Hematopoietic multipotent progenitor cell treated with erythropoietin and hydrocortisone succinate and interleukin-3 and kit ligand, for 15 days (in vitro differentiated cells): Measurements from ENCODE around the gene BMPR1A.
"Not testable (repeated sequence)": the region's sequence is repeated elsewhere in the genome, so short reads cannot be mapped to it uniquely, and the experiment has no call there.

Experiments
- DNase-seq: peaks from one replicate; pipeline ENCODE4 v3.0.0-alpha.2; 2015; ENCODE audit warnings: low spot score

The BMPR1A gene

DNA sequence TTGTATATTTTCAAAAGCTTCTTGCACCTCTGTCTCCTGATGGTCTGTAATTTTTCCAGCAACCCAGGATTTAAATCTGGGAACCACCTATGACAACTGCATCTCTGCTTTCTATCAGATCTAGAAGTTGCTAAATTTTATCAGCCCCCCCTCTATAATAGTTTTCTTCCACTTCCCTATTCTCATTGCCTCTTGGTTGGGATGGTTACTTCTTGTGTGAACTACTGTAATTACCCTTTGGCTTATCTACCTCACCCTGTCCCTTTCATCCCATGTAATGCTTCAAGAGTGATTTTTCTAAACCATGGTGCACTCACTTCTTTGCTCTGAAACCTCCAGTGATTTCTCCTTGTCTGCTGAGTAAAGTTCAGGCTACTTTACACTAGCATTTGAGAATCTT lies 92.3 kb downstream of the BMPR1A start:
- DNase-seq, result no peak

DNA sequence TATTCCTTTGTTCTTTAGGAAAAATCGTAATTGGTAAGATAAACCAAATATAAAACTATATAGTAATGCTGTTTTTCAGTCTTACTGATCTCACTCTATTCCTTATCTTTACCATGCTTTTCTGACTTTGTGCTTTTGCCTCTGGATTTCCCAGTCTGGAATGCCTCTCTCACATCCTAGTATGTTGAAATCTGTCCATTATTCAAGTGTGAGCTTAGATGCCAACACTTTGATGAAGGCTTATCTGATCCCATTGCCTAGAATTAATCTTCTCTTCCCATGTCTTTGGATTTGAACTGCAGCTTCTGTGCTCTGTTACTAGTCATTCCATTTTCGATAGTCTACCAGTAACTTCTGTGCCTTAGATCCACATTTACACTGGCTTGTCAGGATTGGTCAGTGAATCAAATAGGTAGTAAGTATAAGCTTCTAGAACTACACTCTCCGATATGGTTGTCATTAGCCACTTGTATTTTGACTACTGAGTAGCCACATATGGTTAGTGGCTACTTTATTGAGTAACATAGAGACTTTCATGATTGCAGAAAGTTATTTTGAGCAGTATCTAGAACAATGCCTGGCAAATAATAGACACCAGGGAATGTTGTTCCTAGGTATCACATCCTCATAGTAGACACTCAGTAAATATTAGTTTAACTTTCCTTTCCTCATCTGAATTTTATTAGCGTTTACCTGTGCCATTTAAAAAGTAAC lies 92.9 kb downstream of the BMPR1A start:
- DNase-seq, result no peak

DNA sequence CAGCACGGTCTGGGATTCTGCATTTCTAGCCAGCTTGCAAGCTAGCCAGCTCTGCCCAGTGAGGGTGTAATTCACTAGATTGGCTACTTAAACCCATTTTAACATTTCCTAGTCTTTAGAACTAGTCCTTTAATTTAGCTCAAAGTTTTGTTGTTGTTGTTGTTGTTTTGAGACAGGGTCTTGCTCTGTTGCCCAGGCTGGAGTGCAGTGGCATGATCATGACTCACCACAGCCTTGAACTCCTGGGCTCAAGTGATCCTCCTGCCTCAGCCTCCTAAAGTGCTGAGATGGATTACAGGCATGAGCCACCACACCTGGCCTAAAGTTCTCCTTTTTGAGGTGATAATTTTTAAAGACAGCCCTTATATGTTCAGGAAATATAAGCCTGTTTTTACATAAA lies 94.1 kb downstream of the BMPR1A start:
- DNase-seq, result no peak

DNA sequence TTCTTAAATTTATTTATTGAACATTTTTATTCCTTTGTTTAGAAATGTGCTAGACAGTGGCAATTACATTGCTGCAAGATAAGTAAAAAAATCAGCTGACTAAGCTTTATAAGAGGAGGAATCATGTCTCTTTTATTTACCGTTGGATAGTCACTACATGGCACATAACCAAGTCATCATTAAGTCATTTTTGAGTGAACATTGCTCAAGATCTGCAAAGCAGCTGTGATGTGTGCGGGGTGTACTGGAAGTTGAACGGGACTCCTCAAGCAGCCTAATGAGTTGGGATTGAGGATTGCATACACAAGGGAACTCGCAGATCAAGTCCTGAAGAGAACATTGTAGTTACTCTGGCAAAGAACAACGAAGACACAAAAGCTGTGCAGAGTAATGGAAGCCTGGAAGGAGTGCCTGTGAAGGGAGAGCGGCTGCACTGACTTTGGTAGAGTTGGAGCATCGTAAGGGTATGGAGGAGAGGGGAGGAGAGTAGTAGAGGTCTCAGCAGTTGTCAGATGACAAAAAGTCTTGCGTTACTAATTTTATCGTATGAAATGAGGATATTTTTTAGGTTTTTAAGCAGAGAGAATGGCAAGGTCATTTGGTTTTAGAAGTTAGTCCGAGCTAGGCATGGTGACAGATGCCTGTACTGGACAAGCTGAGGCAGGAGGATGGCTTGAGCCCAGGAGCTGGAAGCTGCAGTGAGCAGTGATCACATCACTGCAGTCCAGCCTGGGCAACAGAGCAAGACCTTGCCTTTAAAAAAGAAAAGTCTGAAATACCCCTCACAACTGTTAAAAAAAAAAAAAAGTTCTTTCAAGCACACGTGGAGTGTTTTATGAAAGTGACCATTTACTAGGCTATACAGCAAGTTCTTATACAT lies 95.1 kb downstream of the BMPR1A start:
- no peak for DNase-seq

DNA sequence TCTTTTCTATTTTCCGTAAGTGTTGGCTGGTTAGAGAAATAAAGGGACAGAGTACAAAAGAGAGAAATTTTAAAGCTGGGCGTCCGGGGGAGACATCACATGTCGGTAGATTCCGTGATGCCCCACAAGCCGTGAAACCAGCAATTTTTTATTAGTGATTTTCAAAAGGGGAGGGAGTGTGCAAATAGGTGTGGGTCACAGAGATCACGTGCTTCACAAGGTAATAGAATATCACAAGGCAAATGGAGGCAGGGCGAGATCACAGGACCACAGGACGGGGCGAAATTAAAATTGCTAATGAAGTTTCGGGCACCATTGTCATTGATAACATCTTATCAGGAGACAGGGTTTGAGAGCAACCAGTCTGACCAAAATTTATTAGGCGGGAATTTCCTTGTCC lies 97.2 kb downstream of the BMPR1A start:
- DNase-seq, result not testable (repeated sequence)

DNA sequence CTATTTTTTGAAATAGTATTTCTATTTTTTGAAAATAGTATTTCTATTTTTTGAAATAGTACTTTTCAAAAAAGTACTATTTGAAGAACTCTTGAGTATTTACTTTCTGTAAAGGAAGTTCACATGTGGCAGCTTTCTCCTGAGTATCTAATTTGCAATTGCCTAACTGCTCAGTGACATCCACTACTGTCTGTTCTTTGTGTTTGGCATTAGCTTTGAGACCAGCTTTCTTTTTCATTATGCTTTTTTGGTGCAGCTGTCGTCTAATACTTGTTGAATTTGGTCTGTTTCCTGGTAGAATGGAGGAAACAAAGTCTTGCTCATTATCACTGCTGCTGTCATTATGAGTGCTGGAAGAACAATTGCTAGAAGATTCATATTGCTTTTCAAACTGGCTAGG lies 99.1 kb downstream of the BMPR1A start:
- no peak for DNase-seq

DNA sequence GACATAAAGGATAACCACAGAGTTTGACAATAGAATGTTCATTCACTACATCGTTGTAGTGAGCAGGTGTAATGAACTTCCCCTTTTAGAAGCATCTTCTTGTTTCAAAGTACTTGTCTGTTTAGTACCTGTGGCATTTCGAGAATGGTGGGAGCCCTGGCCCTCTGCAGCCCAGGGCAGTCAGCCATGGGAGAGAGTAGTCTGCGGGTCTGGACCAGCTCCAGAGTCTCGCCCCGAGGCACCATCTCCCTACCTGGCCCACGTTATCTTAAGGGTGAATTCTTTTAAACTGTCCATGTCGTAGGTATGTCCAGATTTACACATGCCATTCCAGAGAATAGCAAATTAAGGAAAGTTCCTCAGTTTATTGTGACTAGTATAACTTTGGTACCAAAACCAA lies 99.7 kb downstream of the BMPR1A start:
- DNase-seq, result no peak

DNA sequence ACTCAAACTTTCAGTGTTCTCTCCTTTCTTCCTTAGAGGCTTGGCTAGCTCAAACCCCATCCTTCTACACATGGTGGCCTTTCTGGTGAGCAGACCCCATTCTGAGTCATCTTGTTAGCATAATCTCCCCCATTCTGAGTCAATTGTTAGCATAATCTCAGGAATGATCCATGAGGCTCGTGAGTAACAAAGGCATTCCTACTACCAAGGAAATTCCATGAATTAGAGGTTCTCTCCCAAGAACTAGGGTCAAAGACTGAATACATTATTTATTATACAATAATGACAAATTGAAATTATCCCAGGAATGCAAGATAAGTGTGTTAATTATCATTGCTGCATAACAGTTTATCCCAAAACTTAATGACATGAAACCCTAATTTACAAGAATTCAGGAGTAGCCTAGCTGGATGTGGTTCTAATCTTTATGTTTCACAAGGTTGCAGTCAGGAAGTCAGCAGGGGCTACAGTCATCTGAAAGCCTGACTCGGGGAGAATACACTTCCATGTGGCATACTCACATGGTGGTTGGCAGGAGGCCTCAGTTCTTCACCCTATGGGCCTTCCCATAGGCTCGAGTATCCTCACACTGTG lies 100.8 kb downstream of the BMPR1A start:
- DNase-seq, result no peak

DNA sequence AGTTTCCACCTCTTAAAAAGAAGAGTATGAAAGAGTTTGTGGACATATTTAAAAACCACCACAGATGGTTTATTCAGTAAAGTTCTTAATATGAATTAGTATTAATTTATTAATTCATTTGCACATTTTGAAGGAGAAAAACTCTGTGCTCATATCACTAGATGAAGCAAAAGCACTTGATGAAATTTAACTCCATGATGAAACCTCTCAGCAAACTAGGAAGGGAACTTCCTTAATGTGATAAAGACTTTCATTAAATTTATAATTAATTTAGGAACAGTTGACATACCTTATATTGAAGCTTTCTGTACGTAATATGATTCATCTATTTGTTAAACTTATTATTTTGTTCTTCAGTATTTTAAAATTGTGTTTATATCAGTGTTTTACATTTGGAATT lies 101.6 kb downstream of the BMPR1A start:
- DNase-seq, result no peak

DNA sequence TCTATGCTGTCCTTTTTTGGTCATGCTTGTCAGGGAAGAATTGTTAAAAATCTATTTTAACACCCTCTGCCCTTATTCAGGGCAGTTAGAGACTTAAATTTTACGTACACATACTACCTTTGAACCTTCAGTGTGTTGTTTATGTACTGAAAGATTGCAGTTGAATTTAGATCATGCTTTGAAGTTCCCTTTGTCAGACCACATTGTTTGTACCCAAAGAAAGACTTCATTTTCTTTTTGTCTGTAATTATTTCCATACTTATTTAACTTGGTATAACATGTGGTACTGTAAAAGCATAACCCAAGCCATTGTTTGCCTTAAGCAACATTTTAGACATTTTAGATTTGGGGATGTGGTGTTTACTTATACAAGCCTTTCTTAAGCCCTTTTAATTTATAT lies 104.9 kb downstream of the BMPR1A start:
- no peak for DNase-seq

DNA sequence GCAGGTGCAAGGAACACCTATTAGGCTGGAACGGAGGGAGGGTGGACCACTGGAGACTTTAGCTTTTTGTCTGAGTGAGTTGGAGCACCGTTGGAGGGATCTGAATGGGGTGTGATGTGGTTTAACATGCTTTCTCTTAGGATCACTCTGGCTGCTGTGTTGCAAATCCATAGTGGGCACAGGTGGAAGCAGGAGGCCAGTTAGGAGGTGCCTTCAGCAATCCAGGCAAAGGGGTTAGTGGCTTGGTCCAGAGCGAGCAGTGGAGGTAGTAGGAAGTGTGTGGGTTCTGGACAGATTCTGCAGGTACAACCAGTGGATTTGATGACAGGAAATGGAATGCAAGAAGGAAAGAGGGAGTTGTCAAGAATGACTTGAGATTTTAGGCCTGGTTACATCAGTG lies 106.0 kb downstream of the BMPR1A start:
- no peak for DNase-seq

DNA sequence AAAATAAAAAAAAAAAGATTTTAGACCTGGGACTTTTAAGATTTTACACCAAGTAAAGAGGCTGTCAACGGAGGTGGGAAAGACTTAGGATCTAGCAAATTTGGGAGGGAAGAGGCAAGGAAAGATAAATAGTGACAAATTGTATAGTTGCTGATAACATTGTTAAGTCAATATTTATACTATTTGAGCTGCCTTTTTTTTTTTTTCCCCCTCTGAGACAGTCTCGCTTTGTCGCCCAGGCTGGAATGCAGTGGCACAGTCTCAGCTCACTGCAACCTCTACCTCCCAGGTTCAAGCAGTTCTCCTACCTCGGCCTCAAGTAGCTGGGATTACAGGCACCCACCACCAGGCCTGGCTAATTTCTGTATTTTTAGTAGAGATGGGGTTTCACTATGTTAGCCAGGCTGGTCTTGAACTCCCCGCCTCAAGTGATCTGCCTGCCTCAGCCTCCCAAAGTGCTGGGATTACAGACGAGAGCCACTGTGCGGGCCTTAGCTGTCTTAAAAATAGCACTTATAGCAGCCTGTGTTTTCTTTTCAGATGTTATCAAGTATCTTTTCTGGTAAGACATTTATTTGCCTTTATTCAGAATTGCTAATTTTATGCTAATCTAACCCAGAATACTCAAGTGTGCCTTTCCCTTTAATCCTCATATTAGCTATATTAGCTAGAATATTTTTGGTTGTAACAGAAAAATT lies 106.5 kb downstream of the BMPR1A start:
- no peak for DNase-seq

DNA sequence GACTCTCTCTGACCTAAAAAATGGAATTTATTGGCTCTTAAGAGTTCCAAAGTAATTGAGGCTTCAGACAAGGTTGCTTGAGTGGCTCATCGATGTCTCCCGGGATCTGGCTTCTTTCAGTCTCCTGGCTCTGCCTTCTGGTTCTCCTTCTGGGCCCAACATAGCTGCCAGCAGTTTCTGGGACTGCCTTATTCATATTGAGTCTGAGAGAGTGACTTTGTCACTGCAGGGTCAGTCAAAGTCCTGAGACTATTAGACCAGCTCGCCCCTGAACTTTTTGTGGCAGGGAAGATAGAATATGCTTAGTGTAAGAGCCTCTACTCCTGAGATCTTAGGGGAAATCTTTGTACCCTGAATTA lies 107.0 kb downstream of the BMPR1A start:
- no peak for DNase-seq

DNA sequence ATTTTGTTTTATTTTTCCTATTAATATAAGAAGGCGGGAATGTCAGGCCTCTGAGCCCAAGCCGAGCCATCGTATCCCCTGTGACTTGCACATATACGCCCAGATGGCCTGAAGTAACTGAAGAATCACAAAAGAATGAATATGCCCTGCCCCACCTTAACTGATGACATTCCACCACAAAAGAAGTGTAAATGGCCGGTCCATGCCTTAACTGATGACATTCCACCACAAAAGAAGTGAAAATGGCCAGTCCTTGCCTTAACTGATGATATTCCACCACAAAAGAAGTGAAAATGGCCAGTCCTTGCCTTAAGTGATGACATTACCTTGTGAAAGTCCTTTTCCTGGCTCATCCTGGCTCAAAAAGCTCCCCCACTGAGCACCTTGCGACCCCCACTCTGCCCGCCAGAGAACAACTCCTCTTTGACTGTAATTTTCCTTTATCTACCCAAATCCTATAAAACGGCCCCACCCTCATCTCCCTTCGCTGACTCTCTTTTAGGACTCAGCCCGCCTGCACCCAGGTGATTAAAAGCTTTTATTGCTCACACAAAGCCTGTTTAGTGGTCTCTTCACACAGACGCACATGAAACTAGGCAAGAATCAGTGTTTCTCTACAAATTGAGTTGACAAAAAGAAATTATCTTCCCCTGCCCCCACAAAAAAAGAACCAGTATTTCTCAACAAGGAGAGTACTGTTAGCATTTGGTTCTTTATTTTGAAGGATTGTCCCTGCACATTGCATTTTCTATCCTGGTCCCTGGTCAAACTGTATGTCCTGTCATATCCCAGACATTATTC lies 108.8 kb downstream of the BMPR1A start:
- not testable (repeated sequence) for DNase-seq

DNA sequence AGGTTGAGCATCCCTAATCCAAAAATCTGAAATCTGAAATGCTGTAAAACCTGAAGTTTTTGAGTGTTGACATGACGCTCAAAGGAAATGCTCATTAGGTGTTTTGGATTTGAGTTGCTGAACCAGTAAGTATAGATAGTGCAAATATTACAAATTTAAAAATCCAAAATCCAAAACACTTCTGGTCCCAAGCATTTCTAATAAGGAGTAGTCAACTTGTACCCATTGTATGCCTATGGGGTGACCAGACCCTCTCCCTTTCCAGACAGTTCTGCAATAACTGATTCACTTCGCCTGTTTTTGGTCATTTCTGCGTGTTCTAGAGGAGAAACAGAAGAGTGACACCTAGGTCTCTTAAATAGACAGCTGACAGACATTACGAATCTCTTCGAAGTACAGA lies 110.7 kb downstream of the BMPR1A start:
- no peak for DNase-seq

DNA sequence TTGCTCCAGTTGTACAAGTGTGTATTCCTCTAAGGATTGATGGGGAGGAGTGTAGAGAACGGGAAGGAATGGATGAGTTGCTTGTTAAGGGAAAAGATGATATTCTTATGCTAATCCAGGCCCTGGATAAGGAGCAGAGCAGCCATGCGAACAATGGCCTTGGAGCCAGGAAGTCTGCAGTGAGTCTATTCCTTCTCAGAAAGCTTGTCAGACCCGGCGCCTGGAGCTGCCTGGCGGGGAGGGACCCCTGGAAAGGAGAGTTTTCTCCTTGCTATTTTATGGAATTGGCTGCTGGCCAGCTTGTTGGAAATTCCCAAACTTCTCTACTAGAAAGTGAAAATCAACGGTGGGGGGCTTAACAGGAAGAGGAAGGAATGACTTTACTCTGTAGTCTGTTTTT lies 111.9 kb downstream of the BMPR1A start:
- no peak for DNase-seq

DNA sequence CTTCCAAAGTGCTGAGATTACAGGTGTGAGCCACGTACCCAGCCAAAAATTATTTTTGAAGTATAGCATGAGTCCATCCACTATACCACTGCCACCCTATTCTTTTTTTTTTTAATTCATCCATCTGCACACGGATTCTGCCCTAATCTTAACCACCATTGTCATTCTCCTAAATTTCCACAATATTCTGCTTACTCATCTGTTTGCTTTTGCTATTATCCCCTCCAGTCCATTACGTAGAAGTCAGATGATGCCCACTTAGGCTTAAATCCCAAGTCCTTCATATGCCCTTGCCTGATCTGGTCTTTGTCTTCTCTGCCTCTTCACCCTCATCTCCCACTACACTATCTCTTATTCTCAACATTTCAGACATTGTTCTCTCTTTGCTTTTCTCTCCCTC lies 114.3 kb downstream of the BMPR1A start:
- DNase-seq, result no peak

DNA sequence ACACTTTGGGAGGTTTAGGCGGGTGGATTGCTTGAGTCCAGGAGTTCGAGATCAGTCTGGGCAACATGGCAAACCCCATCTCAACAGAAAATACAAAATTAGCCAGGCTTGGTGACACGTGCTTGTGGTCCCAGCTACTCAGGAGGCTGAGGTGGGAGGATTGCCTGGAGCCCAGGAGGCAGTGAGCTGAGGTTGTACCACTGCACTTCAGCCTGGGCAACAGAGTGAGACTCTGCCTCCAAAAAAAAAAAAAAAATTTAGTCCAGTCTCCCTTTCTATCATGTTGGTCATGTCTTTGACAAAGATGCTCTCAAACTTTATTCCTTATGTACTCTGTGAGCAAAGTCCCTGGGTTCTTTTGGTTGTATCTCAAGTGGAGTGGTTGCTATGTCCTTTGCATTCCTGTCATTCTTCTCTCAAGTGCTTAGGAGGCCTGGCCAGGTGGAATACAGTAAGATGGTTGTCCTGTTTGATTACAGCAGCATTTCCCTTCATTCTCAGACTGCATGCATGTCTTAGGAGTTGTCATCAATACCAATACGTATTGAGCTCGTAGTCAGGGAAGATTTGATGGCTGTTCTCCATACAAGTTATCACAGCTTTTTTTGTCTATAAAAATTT lies 115.3 kb downstream of the BMPR1A start:
- DNase-seq, result no peak

DNA sequence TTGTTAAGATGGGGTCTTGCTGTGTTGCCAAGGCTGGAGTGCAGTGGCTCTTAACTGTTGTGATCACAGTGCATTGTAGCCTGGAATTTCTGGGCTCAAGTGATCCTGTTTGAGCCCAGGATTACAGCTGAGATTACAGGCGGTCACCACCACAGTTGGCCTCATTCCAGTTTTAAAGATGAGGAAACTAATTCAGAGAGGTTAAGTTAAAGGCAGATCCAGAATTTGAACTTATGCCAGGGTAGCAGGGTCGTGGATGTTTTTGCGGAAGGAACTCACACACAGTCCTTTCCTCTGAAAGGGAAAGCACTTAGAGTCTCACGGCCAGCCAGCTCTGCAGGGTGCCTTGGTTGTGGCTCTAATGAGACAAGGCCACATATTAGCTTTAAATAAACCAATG lies 116.3 kb downstream of the BMPR1A start:
- DNase-seq, result no peak

DNA sequence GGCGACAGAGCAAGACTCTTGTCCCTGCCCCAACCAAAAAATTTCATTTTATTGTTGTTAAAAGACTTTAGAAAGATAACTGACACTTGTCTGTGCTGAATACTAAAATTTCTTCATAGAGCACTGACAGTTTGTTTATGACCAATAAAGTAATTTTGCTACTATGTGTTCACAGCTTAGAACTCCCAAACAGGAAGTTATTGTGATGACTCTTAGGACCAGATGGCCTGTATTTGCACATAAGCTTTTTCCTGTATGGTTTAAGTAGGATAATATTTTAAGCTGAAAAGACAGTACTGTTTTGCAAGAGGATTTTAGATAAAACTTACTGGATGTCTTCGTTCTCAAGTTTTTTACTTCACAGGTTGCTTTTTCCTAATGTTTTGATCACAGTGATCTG lies 120.3 kb downstream of the BMPR1A start:
- no peak for DNase-seq

DNA sequence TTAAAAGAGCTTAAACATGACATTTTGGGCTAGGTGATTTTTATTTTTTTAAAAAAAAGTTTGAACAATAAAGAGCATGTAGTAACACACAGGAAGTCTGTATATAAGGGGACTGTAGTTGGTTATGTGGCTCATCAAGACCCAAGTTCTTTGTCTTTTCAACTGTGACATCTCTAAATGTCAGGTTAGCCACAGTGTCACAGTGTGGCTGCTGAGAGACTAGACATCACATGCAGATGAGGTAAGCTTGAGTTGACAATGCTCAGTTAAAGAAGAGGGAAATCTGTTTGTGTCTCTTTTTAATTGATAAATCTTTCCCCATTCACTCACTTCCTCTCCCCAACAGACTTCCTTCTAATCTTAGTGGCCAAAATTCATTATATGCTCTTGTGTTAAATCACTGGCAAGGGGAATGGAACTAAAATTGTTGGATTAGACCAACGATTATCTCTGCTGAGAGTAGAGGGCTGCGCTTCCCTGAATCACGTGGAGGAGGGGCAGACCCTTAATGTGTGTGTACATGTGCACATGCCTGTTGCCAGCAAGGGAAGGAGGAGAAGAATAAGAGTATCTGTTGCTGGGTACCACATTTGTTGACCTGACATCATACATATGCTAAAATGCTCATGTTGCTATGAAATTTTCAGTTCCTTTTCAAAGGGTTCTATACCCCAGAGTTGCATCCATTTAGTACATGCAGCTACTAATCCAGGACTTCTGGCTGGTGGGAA lies 122.7 kb downstream of the BMPR1A start:
- DNase-seq, result no peak
